Trophoblast cell (in vitro differentiated cells and primary cell): ENCODE data around the gene PITPNM2.
A peak's percentile ranks its signal among the peaks of the same experiment; 100 is the strongest.
"Not testable (repeated sequence)": the region's sequence is repeated elsewhere in the genome, so short reads cannot be mapped to it uniquely, and the experiment has no call there.

Source experiments
- DNase-seq, 2 donors: peaks; one replicate each; pipeline ENCODE4 v3.0.0-alpha.2; 2016
- H2AFZ ChIP-seq: 2 replicates; pipeline ENCODE4 v1.6.1; 2013; ENCODE audit warnings: low read length, moderate library complexity, mild to moderate bottlenecking; ENCODE audit not compliant: insufficient read depth, poor library complexity
- H2AK5ac ChIP-seq: 2 replicates; pipeline ENCODE4 v1.6.1; 2013; ENCODE audit warnings: mild to moderate bottlenecking, low read length
- H2BK120ac ChIP-seq: 2 replicates; pipeline ENCODE4 v1.6.1; 2013; ENCODE audit warnings: low read length, mild to moderate bottlenecking, moderate library complexity; ENCODE audit not compliant: insufficient read depth, poor library complexity
- H2BK12ac ChIP-seq: 2 replicates; pipeline ENCODE4 v1.6.1; 2013; ENCODE audit warnings: mild to moderate bottlenecking, low read length, moderate library complexity
- H2BK5ac ChIP-seq: 2 replicates; pipeline ENCODE4 v1.6.1; 2013; ENCODE audit warnings: low read length, low read depth, moderate library complexity, mild to moderate bottlenecking; ENCODE audit not compliant: poor library complexity
- H3K14ac ChIP-seq: 2 replicates; pipeline ENCODE4 v1.6.1; 2013; ENCODE audit warnings: mild to moderate bottlenecking, low read length
- H3K18ac ChIP-seq: 2 replicates; pipeline ENCODE4 v1.6.1; 2013; ENCODE audit warnings: mild to moderate bottlenecking, low read length
- H3K23ac ChIP-seq: 2 replicates; pipeline ENCODE4 v1.6.1; 2013; ENCODE audit warnings: low read length
- H3K27ac ChIP-seq: 2 replicates; pipeline ENCODE4 v1.5.1; 2013; ENCODE audit warnings: low read depth, mild to moderate bottlenecking, inconsistent platforms, low read length, moderate library complexity
- H3K27me3 ChIP-seq: 2 replicates; pipeline ENCODE4 v1.6.1; 2013; ENCODE audit warnings: inconsistent platforms, mild to moderate bottlenecking, low read length, moderate library complexity; ENCODE audit not compliant: insufficient read depth
- H3K36me3 ChIP-seq, 2 experiments: 1 replicate in 1 of 2; 2 replicates in 1 of 2; pipeline ENCODE4 v1.6.1; 2013; ENCODE audit warnings: low read length in 2 of 2, mild to moderate bottlenecking in 2 of 2, moderate library complexity in 1 of 2; ENCODE audit not compliant: insufficient read depth in 2 of 2, control insufficient read depth in 1 of 2
- H3K4ac ChIP-seq: 2 replicates; pipeline ENCODE4 v1.6.1; 2013; ENCODE audit warnings: low read depth, mild to moderate bottlenecking, low read length, moderate library complexity
- H3K4me1 ChIP-seq, 2 experiments: 1 replicate in 1 of 2; 2 replicates in 1 of 2; pipeline ENCODE4 v1.6.1; 2013; ENCODE audit warnings: low read length in 2 of 2, mild to moderate bottlenecking in 2 of 2, moderate library complexity in 1 of 2; ENCODE audit not compliant: insufficient read depth in 2 of 2, control insufficient read depth in 1 of 2
- H3K4me2 ChIP-seq: 2 replicates; pipeline ENCODE4 v1.6.1; 2013; ENCODE audit warnings: inconsistent platforms, mild to moderate bottlenecking, low read length, moderate library complexity
- H3K4me3 ChIP-seq: 2 replicates; pipeline ENCODE4 v1.5.1; 2013; ENCODE audit warnings: mild to moderate bottlenecking, low read depth, low read length, inconsistent platforms
- H3K79me1 ChIP-seq: one replicate; pipeline ENCODE4 v1.6.1; 2013; ENCODE audit warnings: low read length
- H3K79me2 ChIP-seq: 2 replicates; pipeline ENCODE4 v1.6.1; 2013; ENCODE audit warnings: low read length, mild to moderate bottlenecking; ENCODE audit not compliant: control insufficient read depth, insufficient read depth, poor library complexity
- H3K9ac ChIP-seq: 2 replicates; pipeline ENCODE4 v1.6.1; 2013; ENCODE audit warnings: mild to moderate bottlenecking, low read length
- H3K9me3 ChIP-seq: 2 replicates; pipeline ENCODE4 v1.6.1; 2013; ENCODE audit warnings: low read depth, mild to moderate bottlenecking, control low read depth, inconsistent platforms, low read length; ENCODE audit not compliant: insufficient read depth
- H4K12ac ChIP-seq: 2 replicates; pipeline ENCODE4 v1.6.1; 2013; ENCODE audit warnings: low read depth, mild to moderate bottlenecking, low read length, moderate library complexity
- H4K8ac ChIP-seq: 2 replicates; pipeline ENCODE4 v1.6.1; 2013; ENCODE audit warnings: low read depth, mild to moderate bottlenecking, low read length, moderate library complexity
- H4K91ac ChIP-seq: one replicate; pipeline ENCODE4 v1.6.1; 2013; ENCODE audit warnings: low read depth, mild to moderate bottlenecking, low read length, moderate library complexity
- WGBS: extraction: QIAGEN DNeasy Blood & Tissue Kit; methylation state at CpG from one replicate; pipeline ENCODE4 v1.1.7; 2013; ENCODE audit warnings: missing lambda C conversion rate; ENCODE audit not compliant: insufficient read length, insufficient coverage; ENCODE audit errors: extremely low coverage; 5-methylcytosine and 5-hydroxymethylcytosine counted together

Gene PITPNM2

DNA sequence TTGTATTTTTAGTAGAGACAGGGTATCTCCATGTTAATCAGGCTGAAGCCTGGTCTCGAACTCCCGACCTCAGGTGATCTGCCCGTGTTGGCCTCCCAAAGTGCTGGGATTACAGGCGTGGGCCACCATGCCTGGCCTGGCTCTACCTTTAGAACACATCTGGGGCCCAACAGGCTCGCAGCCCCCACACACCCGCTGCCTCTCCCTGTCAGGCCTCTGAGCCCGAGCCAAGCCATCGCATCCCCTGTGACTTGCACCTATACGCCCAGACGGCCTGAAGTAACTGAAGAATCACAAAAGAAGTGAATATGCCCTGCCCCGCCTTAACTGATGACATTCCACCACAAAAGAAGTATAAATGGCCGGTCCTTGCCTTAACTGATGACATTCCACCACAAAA is 46.8 kb downstream of the PITPNM2 start:
- H2AK5ac ChIP-seq, H3K14ac ChIP-seq, H4K8ac ChIP-seq, H3K18ac ChIP-seq, DNase-seq, H3K79me2 ChIP-seq, H4K12ac ChIP-seq, H4K91ac ChIP-seq, H3K36me3 ChIP-seq, H3K23ac ChIP-seq, H3K27ac ChIP-seq, H2AFZ ChIP-seq, H3K79me1 ChIP-seq, H3K9ac ChIP-seq, H3K4me3 ChIP-seq, H3K9me3 ChIP-seq, H2BK12ac ChIP-seq, H2BK5ac ChIP-seq, H3K27me3 ChIP-seq, H3K4me2 ChIP-seq, H2BK120ac ChIP-seq, H3K4ac ChIP-seq: not testable (repeated sequence)
- WGBS = no CpG with 5 or more reads among the region's 12 CpGs
- H3K4me1 ChIP-seq = peaks cover 17 to 18% of the 10 kb centered on the region in 2 experiments

GRCh38 chr12:123102781-123103503 is 47.9 kb downstream of the PITPNM2 start:
- Histone ChIP-seq H3K36me3 (no peaks in the 10 kb centered on the region), H2AFZ (no peak overlapping the region), H3K23ac (no peak overlapping the region), H3K18ac (no peak overlapping the region), H2BK12ac (no peak overlapping the region), H3K79me2 (peaks cover 1% of the 10 kb centered on the region), H4K91ac (peak overlapping the region; percentile 30), H3K4me2 (no peak overlapping the region), H3K4me1 (peaks cover 17 to 18% of the 10 kb centered on the region in 2 experiments), H3K9me3 (no peaks in the 10 kb centered on the region), H3K4ac (no peak overlapping the region), H3K27me3 (no peaks in the 10 kb centered on the region), H2BK120ac (no peak overlapping the region), H4K12ac (no peak overlapping the region), H4K8ac (no peak overlapping the region), H2BK5ac (no peak overlapping the region), H3K9ac (peak overlapping the region; percentile 26), H3K14ac (no peak overlapping the region), H2AK5ac (no peak overlapping the region), H3K79me1 (peaks cover 3% of the 10 kb centered on the region), H3K27ac (no peak overlapping the region), H3K4me3 (no peak overlapping the region)
- WGBS = no CpG with 5 or more reads among the region's 5 CpGs
- DNase-seq = peak; percentile 53 to 62

DNA sequence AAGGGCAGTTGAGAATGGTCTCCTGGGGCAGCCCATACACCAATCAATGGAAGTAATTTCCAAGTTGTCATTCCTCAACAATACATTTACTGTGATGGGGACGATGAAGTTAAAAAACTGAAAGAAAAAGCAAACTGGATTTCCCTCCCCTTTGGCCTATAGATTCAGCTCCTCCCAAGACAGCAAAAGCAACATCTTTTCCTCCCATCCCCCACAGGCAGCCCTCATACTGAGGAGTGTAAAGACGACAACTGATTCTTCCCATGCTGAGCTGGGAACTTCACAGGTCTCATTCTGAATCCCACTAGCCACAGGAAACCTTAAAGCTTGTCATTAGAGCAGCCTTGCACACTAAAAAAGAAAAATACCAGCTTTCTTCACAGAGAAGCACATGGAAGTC is 48.5 kb downstream of the PITPNM2 start:
- no CpG with 5 or more reads among the region's 2 CpGs for WGBS
- H3K4me2 ChIP-seq = no peak overlapping the region
- peaks cover 1% of the 10 kb centered on the region for H3K79me2 ChIP-seq
- H2BK5ac ChIP-seq = no peak overlapping the region
- no peak overlapping the region for H3K9ac ChIP-seq
- no peak overlapping the region for H3K4ac ChIP-seq
- no peak overlapping the region for H4K8ac ChIP-seq
- H3K14ac ChIP-seq = no peak overlapping the region
- H2AFZ ChIP-seq = no peak overlapping the region
- no peak overlapping the region for H3K23ac ChIP-seq
- H3K18ac ChIP-seq = no peak overlapping the region
- no peaks in the 10 kb centered on the region for H3K36me3 ChIP-seq
- H3K27me3 ChIP-seq = no peaks in the 10 kb centered on the region
- no peak overlapping the region for H2BK120ac ChIP-seq
- no peak overlapping the region for H2AK5ac ChIP-seq
- peaks cover 17 to 18% of the 10 kb centered on the region in 2 experiments for H3K4me1 ChIP-seq
- no peaks in the 10 kb centered on the region for H3K9me3 ChIP-seq
- H2BK12ac ChIP-seq = no peak overlapping the region
- no peak overlapping the region for H3K4me3 ChIP-seq
- H4K12ac ChIP-seq = no peak overlapping the region
- peaks cover 3% of the 10 kb centered on the region for H3K79me1 ChIP-seq
- H4K91ac ChIP-seq = no peak overlapping the region
- DNase-seq = no peak
- H3K27ac ChIP-seq = no peak overlapping the region

- Histone ChIP-seq H2BK5ac (no peak overlapping the region), H2AK5ac (no peak overlapping the region), H3K9me3 (no peaks in the 10 kb centered on the region), H2AFZ (no peak overlapping the region), H3K4me3 (no peak overlapping the region), H3K27me3 (no peaks in the 10 kb centered on the region), H3K23ac (no peak overlapping the region), H3K4me2 (no peak overlapping the region), H3K18ac (no peak overlapping the region), H3K79me2 (peaks cover 1% of the 10 kb centered on the region), H4K91ac (no peak overlapping the region), H3K79me1 (peaks cover 3% of the 10 kb centered on the region), H4K8ac (no peak overlapping the region), H3K27ac (no peak overlapping the region), H2BK120ac (no peak overlapping the region), H2BK12ac (no peak overlapping the region), H3K4me1 (peaks cover 10 to 12% of the 10 kb centered on the region in 2 experiments), H3K14ac (no peak overlapping the region), H3K9ac (no peak overlapping the region), H4K12ac (no peak overlapping the region), H3K36me3 (no peaks in the 10 kb centered on the region), H3K4ac (no peak overlapping the region)
- no peak for DNase-seq
- no CpG with 5 or more reads among the region's 5 CpGs for whole genome bisulfite sequencing
Observed at GRCh38 chr12:123101526-123101925, 49.4 kb downstream of the PITPNM2 start.
